NCI-H128 (cell line): ENCODE results near the gene ATG12.
"Not testable (repeated sequence)": the region's sequence is repeated elsewhere in the genome, so short reads cannot be mapped to it uniquely, and the experiment has no call there.

ENCODE experiments used
- DNase-seq: peaks from one replicate; lab custom pipeline; 2025; ENCODE audit not compliant: unreplicated experiment; lab: John Stamatoyannopoulos, UW

The ATG12 gene

DNA sequence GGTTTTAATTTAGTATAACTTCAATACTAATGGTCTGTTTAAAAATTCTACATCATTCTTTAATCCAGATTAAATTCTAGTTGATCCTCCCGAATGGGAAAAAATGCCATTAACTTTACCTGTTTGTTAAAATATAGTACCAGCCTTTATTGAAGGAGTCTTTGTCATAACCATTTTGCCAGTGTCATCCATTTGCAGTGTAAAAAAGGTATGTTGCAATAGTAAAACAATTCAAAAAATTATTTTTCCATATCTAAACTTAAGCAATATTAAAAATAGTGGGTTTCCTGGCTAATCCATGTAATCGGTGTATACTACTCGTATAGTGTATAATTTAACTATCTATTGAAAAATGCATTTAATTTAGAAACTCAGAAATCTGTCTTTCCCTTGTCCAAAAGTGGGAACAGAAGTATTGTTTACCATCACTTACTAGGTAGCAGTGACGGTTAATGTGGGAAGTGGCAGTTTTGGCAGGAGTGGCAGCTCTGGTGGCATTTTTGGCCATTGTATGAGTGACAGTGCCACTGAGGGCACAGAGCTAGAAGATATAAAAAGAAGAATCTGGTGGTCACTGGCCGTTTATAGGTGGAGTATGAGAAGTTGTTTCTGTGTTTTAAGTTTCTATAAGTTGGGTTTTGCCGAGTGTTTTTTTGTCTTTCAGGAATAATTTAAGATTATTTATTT, 2.2 kb upstream of the ATG12 start:
- no peak for DNase-seq

GRCh38 chr5:115842952-115843351, 1.6 kb upstream of the ATG12 start:
- DNase-seq = no peak

GRCh38 chr5:115842089-115842935, 947 bp upstream of the ATG12 start:
- DNase-seq = no peak

- DNase-seq = no peak
Observed at GRCh38 chr5:115840873-115841272, 492 bp downstream of the ATG12 start.

GRCh38 chr5:115838885-115839518, 2.4 kb downstream of the ATG12 start:
- no peak for DNase-seq

DNA sequence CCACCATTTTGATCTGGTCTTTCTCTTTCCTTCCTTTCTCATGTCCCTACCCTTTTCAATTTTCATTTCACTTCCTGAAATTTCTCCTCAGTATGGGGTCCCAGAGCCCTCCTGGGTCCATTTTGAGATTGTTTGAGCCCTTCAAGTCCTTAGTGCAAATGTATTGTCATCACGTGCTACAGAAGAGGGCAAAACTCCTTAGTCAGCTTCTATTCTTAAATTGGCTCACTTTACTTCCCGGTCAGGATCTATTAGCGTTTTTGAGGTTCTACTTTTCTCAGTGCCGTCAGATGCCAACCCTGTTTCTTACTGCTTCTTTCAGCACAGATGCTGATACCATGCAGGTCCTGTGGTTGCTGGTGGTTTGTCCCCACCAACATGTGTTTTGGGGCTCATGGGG, 5.9 kb downstream of the ATG12 start:
- no peak for DNase-seq

GRCh38 chr5:115831163-115831768, 10.1 kb downstream of the ATG12 start:
- DNase-seq = no peak

DNA sequence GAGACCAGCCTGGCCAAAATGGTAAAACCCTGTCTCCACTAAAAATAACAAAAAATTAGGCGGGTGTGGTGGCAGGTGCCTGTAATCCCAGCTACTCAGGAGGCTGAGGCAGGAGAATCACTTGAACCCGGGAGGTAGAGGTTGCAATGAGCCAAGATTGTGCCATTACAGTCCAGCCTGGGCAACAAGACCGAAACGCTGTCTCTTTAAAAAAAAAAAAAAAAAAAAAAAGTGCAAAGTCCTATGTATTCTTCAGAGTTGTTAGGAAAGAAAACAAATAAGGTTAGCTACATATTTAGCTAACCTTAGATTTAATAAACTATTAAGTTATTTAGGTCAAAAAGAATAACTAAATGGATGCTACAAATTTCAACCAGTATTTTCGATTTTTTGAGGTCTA, 11.5 kb downstream of the ATG12 start:
- DNase-seq = no peak

DNA sequence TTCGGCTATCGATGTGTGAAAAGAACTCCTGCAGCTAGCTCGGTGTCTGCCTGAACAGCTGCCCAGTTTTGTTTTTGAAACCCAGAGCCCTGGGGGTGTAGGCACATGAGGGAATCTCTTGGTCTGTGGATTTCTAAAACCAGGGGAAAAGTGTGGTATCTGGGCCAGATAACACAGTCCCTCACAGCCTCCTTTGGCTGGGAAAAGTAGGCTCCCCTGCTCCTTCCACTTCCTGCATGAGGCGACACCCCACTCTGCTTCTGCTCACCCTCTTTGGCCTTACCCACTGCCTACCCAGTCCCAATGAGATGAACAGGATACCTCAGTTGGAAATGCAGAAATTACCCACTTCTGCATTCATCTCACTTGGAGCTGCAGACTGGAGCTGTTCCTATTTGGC, 15.4 kb downstream of the ATG12 start:
- DNase-seq = no peak

- DNase-seq = not testable (repeated sequence)
Observed at GRCh38 chr5:115824983-115825382, 16.4 kb downstream of the ATG12 start.

- no peak for DNase-seq
Observed at GRCh38 chr5:115820846-115821245, 20.5 kb downstream of the ATG12 start.

- DNase-seq = no peak
Observed at GRCh38 chr5:115818821-115819220, 22.5 kb downstream of the ATG12 start.

DNA sequence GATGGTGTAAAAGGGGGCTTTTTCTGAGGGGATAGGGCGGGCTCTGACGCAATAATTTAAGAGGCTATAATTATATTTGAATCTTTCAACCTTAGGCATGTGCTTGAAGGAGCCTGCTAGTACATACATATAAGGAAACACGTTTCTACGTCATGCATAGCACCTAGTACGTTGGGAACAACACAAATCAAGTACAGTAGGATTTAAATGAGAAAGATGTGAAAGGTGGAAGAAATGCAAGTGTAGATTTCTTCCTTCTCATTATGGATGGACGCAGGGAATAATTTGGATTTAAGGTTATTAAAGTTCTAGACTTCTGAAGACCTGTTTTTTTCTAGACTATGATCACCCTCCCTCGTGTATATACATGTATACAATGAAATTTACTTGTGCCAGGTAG, 24.0 kb downstream of the ATG12 start:
- no peak for DNase-seq

DNA sequence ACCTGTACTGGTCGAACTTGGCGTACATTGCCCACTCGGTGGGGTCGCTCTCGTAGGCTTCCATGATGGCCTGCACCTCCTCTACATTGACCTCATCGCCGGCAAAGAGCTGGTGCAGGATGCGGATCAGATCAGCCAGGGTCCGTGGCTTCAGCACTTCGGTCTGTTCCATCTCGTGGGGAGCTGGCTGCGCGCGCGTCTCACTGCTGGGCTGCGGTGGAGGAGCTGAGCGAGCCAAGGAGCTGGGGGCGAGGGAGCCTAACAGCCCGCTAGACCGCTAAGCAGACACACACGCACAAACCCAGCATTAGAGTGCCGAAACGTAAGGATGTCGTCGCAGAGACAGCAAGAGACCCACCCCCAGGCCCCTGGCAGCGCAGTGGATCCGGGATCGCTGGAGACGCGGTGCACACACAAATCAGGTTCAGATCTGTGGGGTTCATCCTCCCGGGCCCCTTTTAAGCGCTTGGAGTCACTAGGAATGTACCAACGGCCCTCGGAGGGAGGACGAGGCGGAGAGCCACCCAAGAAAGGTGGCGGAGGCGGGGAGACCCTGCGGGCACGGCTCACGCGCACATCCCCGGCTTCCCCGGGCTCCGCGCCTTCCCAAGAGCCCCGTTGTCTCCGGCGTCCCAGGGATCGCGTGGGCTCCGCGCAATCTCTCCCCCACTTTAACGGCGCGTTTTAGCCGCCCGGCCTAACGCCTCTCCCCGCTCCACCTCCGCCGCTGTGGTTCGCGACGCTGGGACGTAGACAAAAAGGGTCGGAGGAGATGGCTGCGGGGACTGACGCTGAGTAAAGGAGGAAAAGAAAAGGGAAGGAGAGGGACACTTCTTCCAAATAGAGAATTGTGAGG, 24.9 kb downstream of the ATG12 start, which contains the start of gene CDO1:
Gene CDO1, minus strand, starts transcription at position 434 of the 856 bp plus-strand sequence. Its CDS starts 262 bp downstream, at position 172.
- no peak for DNase-seq

GRCh38 chr5:115815693-115816225, 25.6 kb downstream of the ATG12 start:
- DNase-seq = no peak

- DNase-seq = no peak
Observed at GRCh38 chr5:115815006-115815692, 26.2 kb downstream of the ATG12 start.

DNA sequence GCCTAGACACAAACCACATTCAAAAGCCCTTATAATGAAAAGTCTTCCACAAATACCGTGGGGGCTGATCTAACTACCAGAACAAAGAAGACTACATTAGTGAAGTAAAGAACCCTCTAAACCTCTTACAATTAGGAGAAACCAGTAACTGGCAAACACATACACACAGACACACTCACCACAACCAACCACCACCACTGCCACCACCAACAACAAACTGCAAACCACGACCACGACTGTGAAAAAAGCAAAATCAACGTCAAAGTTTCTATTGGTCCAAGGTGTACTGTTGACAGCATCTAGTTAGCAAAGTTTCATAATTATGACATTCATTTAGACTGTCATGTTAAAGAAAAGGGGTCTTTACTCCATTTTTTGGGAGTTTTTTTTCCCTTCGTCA, 27.6 kb downstream of the ATG12 start:
- DNase-seq = no peak

- no peak for DNase-seq
Observed at GRCh38 chr5:115812372-115812771, 29.0 kb downstream of the ATG12 start.

DNA sequence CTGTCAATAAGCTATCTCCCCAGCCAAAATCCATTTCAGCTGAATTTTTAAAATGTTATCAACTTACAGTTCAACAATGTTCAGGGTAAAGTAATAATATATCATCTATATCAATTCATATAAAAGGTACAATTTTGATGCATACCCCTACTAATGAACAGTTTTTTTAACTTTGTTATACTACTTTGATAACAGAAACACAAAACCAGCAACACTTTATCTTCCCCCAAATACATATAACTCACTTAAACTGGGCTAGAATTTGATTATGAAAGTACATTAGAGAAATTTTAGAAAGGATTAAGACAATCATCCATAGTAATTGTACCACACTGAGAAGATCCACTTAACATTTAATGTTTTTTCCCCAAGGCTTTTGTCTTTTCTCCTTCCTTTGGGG, 30.0 kb downstream of the ATG12 start:
- no peak for DNase-seq

- no peak for DNase-seq
Observed at GRCh38 chr5:115810761-115811160, 30.6 kb downstream of the ATG12 start.
